ENCODE data around the gene LMAN1.

The LMAN1 gene

GRCh38 chr18:59301929-59302328 lies 57.1 kb downstream of the LMAN1 start:
- DNase-seq, result no peak

GRCh38 chr18:59300676-59301285 lies 58.3 kb downstream of the LMAN1 start:
- peak; percentile 15 for DNase-seq

- DNase-seq, result no peak
These were observed 60.2 kb downstream of the LMAN1 start for GRCh38 chr18:59298871-59299270.

- no peak for DNase-seq
These were observed 65.7 kb downstream of the LMAN1 start for GRCh38 chr18:59293317-59293716.

GRCh38 chr18:59286341-59286740 lies 72.7 kb downstream of the LMAN1 start:
- DNase-seq, result no peak

GRCh38 chr18:59282341-59282740 lies 76.7 kb downstream of the LMAN1 start:
- DNase-seq, result no peak

- no peak for DNase-seq
These were observed 79.3 kb downstream of the LMAN1 start for GRCh38 chr18:59279722-59280121.

GRCh38 chr18:59279193-59279592 lies 79.9 kb downstream of the LMAN1 start:
- DNase-seq, result peak; percentile 33

- no peak for DNase-seq
These were observed 80.3 kb downstream of the LMAN1 start for GRCh38 chr18:59278793-59279192.

Measured in activated CD4-positive, alpha-beta T cell treated with anti-CD3 and anti-CD28 coated beads, Interleukin-2, Interleukin-6, amounts not matched to agents 100 ng/mL and 50 ng/mL, durations not matched to agents 16 hours and 8 hours (primary cell).